ENCODE measurements around the gene BPIFA2.

BPIFA2 gene

DNA sequence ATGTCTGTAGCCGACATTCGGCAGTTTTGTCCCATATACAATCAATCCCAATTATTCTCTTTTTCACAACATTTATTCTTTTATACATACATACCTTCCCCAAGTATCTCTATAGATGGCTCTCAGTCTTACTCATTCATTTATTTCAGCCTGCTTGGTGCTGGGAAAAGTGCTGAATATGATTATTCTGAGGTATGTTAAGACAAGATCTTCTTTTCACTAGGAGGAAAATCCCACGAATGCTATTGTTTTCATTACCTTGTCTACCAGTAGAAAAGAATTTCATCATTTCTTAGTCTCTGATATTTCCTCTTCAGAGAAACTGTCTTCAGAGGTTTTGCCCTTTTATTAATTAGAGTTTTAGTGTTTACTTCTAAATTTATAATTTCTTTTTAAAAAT is 35.5 kb downstream of the BPIFA2 start:
- no peak for DNase-seq

DNA sequence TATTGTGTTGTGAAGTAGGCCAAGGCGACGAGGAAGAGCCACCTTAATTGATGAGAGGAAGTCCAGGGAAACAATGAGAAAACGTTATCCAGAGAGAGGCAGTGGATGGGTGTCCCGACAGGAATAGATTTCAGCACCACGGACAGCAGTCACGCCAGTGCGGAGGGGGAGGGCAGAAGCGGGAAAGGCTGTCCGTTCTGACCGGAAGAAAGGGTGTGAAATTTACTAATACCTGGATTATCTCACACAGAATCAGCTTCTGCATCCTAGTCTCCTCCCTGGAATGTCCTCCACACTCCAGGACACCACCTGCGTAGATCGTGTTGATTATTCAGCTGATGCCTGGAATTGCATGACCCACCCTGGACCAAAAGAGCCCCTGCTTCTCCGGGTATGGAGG is 41.8 kb downstream of the BPIFA2 start:
- no peak for DNase-seq

DNA sequence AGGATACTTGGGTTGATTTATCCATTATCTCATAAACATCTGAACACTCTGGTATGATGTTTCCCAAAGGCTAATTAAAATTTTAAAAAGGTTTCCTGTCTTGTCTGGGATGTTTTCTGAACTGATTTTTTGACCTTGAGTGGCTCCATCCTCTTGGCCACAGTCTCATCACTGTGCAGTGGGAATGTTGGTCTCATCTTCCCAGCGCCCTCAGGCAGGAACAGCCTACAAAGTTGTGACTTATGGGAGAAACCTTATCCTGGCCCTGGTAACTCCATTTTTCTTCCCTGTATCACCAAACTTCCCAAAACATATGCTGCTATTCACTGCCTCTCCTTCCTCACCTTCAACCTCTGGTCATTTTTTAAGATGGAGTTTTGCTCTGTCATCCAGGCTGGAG is 42.4 kb downstream of the BPIFA2 start:
- DNase-seq: no peak

DNA sequence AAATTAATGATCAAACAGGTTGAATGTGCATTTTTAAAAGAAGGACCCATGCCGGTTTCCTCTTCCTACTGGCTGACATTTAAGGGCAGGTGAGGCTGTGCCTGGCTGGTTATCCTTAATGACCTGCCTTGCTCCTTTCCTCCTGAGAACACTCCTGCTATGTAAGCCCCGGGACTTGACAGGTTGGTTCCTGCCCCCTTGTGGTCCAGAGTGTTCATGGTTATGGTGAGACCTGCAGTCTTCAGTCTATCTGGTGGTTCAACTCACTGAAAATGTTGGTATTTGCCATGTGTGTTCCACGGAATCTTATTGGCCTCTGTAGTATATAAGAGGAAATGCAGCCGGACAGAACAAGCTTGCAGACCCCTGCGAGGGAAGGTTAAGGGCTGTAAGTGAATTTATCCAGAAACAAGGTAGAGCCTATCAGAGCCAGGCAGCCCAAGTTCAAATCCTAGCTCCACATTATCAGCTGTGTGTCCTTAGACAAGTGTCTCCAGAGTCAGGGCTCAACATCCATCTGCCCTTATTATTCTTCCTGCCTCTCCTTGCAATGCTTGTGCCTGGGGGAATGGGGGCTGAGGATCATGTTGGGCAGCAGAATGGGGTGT is 44.0 kb downstream of the BPIFA2 start:
- DNase-seq: no peak

DNA sequence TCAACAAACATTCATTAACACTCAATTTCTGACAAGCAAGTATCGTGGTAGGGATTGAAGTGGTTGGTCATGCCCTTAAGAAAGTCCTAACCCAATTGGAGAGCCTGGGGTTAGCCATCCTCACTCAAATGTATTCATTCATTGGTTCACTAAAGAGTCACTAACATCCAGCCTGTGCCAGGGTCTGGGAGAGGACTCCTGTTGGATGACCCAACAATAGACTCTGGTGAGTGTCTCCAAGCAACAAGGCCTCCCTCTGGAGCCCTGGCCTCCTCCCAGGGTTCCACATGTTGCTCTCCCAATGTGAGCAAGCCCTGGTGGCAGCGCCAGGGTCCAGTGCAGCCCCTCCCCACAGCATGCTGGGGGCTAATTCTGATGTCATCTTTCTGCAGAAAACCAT is 49.1 kb downstream of the BPIFA2 start, which contains the start of gene BPIFA3:
BPIFA3 (plus strand) TSS at position 301 of the 400 bp plus-strand sequence. CDS start 185 bp downstream, outside the sequence.
- no peak for DNase-seq

DNA sequence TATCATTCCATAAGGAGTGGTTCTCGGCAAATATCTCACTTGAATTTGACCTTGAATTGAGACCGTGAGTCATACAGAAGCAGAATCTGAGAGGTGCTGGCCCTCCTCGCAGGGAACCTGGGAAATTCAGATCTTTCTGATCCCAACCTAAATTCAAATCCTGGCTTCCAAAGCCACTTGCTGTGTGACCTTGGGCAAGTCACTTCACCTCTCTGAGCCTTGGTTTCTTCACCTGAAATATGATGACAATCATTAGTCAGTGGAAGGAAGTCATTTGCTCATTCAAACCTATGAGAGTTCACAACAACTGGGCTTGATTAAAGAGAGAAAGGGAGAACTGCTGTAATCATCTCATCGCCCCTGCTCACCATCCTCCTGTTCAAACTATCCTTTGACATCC is 56.4 kb downstream of the BPIFA2 start:
- no peak for DNase-seq

DNA sequence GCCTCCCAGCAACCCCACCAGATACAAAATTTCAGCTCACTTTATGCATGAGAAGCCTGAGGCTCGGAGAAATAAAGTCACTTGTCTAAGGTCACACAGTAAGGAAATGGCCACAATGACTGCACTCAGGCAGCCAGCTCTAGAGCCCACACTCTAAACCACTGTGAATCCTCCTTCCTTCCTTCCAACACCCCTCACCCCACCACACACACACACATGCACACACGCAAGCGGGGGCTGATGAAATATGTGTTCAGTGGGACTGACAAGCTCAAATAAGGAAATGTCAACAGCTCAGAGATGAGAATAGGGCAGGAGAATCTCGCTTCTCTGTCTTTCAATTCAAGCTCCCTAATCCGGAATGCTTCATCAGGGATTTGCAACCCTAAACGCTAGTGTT is 61.9 kb downstream of the BPIFA2 start:
- no peak for DNase-seq

Data from SIG-M5 (cell line).